Measurements from ENCODE around the gene GAS2L1. TPM values are rescaled to one million over a fixed set of nuclear protein-coding genes. Genes with fewer than 3 reads are reported as not detected.
"Not testable (repeated sequence)": the region's sequence is repeated elsewhere in the genome, so short reads cannot be mapped to it uniquely, and the experiment has no call there.

GAS2L1 gene
- total and polyA plus RNA-seq, 2 experiments from 2014 or later, result 17.3 to 21.0 TPM

GRCh38 chr22:29343313-29343805 lies 36.9 kb downstream of the GAS2L1 start:
- no peaks in the 10 kb centered on the region for H3K27me3 ChIP-seq

GRCh38 chr22:29344137-29344536 lies 37.7 kb downstream of the GAS2L1 start:
- no peak for TF ChIP-seq CTCF (IDR thresholded peaks at IDR 0.05; ENCODE audit: low read depth, low read length)
- peaks cover 30% of the 10 kb centered on the region for H3K4me1 ChIP-seq (ENCODE audit: low read depth)
- no peaks in the 10 kb centered on the region for H3K9me3 ChIP-seq (ENCODE audit: low read depth)
- peak; percentile 55 to 90 for DNase-seq (ENCODE audit: low read depth in 1 of 2, low spot score in 1 of 2)
- peaks cover 34% of the 10 kb centered on the region for H3K36me3 ChIP-seq
- peak overlapping the region; percentile 65 for H3K27ac ChIP-seq
- no peaks in the 10 kb centered on the region for H3K27me3 ChIP-seq
- H3K4me3 ChIP-seq, result no peak overlapping the region

More at GRCh38 chr22:29343313-29343805, 36.9 kb downstream of the GAS2L1 start:
- peak overlapping the region; percentile 65 for H3K27ac ChIP-seq
- TF ChIP-seq CTCF (IDR thresholded peaks at IDR 0.05; ENCODE audit: low read depth, low read length), result no peak
- peaks cover 30% of the 10 kb centered on the region for H3K4me1 ChIP-seq (ENCODE audit: low read depth)
- DNase-seq (ENCODE audit: low read depth in 1 of 2, low spot score in 1 of 2), result peak; percentile 29 to 49
- no peaks in the 10 kb centered on the region for H3K9me3 ChIP-seq (ENCODE audit: low read depth)
- no peak overlapping the region for H3K4me3 ChIP-seq
- peaks cover 33% of the 10 kb centered on the region for H3K36me3 ChIP-seq

- DNase-seq (ENCODE audit: low read depth in 1 of 2, low spot score in 1 of 2); H3K27ac ChIP-seq; H3K9me3 ChIP-seq (ENCODE audit: low read depth); H3K27me3 ChIP-seq; H3K4me3 ChIP-seq: not testable (repeated sequence)
- peaks cover 38% of the 10 kb centered on the region for H3K36me3 ChIP-seq
- H3K4me1 ChIP-seq (ENCODE audit: low read depth), result peaks cover 30% of the 10 kb centered on the region
Measured at GRCh38 chr22:29344889-29345288, 38.4 kb downstream of the GAS2L1 start.

- peaks cover 38% of the 10 kb centered on the region for H3K36me3 ChIP-seq
- H3K27ac ChIP-seq, result no peak overlapping the region
- TF ChIP-seq CTCF (IDR thresholded peaks at IDR 0.05; ENCODE audit: low read depth, low read length), result no peak
- no peak overlapping the region for H3K4me3 ChIP-seq
- H3K27me3 ChIP-seq, result no peaks in the 10 kb centered on the region
- peaks cover 30% of the 10 kb centered on the region for H3K4me1 ChIP-seq (ENCODE audit: low read depth)
- H3K9me3 ChIP-seq (ENCODE audit: low read depth), result no peaks in the 10 kb centered on the region
- no peak for DNase-seq (ENCODE audit: low read depth in 1 of 2, low spot score in 1 of 2)
Measured at GRCh38 chr22:29345932-29346331, 39.5 kb downstream of the GAS2L1 start.

- H3K4me3 ChIP-seq, result no peak overlapping the region
- H3K36me3 ChIP-seq, result peaks cover 45% of the 10 kb centered on the region
- H3K27me3 ChIP-seq, result no peaks in the 10 kb centered on the region
- no peaks in the 10 kb centered on the region for H3K9me3 ChIP-seq (ENCODE audit: low read depth)
- H3K4me1 ChIP-seq (ENCODE audit: low read depth), result peaks cover 26% of the 10 kb centered on the region
- no peak overlapping the region for H3K27ac ChIP-seq
- DNase-seq (ENCODE audit: low read depth in 1 of 2, low spot score in 1 of 2), result no peak
- no peak for TF ChIP-seq CTCF (IDR thresholded peaks at IDR 0.05; ENCODE audit: low read depth, low read length)
Measured at GRCh38 chr22:29346659-29347058, 40.2 kb downstream of the GAS2L1 start.

- H3K36me3 ChIP-seq, result peaks cover 48% of the 10 kb centered on the region
- no peak for TF ChIP-seq CTCF (IDR thresholded peaks at IDR 0.05; ENCODE audit: low read depth, low read length)
- no peak overlapping the region for H3K27ac ChIP-seq
- no peak for DNase-seq (ENCODE audit: low read depth in 1 of 2, low spot score in 1 of 2)
- no peaks in the 10 kb centered on the region for H3K9me3 ChIP-seq (ENCODE audit: low read depth)
- H3K27me3 ChIP-seq, result no peaks in the 10 kb centered on the region
- H3K4me1 ChIP-seq (ENCODE audit: low read depth), result peaks cover 14% of the 10 kb centered on the region
- H3K4me3 ChIP-seq, result no peak overlapping the region
Measured at GRCh38 chr22:29348041-29348440, 41.6 kb downstream of the GAS2L1 start.
